Psoas muscle (tissue), 8 donors: ENCODE results near the gene N4BP2L2. TPM values are rescaled to one million over a fixed set of nuclear protein-coding genes. Genes with fewer than 3 reads are reported as not detected.

Source experiments
- ATAC-seq, 4 donors: fragments of 200-7000 bp; cut with Tn5 transposase; one replicate each; pipeline ENCODE4 v1.9.1; 2020; ENCODE audit warnings: moderate library complexity in 3 of 4, mild to moderate bottlenecking in 2 of 4
- DNase-seq, 2 donors: peaks; one replicate each; pipeline ENCODE4 v3.0.0-alpha.2; 2020
- H3K27ac ChIP-seq: fragments of 200-600 bp; one replicate; pipeline ENCODE4 v1.8.0; 2022
- H3K27me3 ChIP-seq, 3 donors: fragments of 200-600 bp in 1 of 3; one replicate each; pipeline versions ENCODE4 v1.6.1 to v1.8.0; 2013 to 2022; ENCODE audit warnings: low read length in 2 of 3, mild to moderate bottlenecking in 2 of 3, moderate library complexity in 1 of 3; ENCODE audit not compliant: insufficient read depth in 3 of 3
- H3K36me3 ChIP-seq, 2 donors: fragments of 200-600 bp in 1 of 2; one replicate each; pipeline versions ENCODE4 v1.6.1 to v1.8.0; 2013 to 2022; ENCODE audit warnings: low read depth in 1 of 2, mild to moderate bottlenecking in 1 of 2, moderate library complexity in 1 of 2; ENCODE audit not compliant: insufficient read depth in 1 of 2
- H3K4me1 ChIP-seq: fragments of 200-600 bp; one replicate; pipeline ENCODE4 v1.8.0; 2022
- H3K4me3 ChIP-seq: fragments of 200-600 bp; one replicate; pipeline ENCODE4 v1.8.0; 2022; ENCODE audit warnings: mild to moderate bottlenecking
- H3K9me3 ChIP-seq: fragments of 200-600 bp; one replicate; pipeline ENCODE4 v1.8.0; 2022
- WGBS, 3 donors: extraction: QIAGEN DNeasy Blood & Tissue Kit; methylation state at CpG; one replicate each; pipeline versions ENCODE4 v1.1.6 to v1.1.7; 2013; 5-methylcytosine and 5-hydroxymethylcytosine counted together
- intact Hi-C, 2 donors: fragments of 100-400 bp; cut with DNase I; formaldehyde crosslinking; loops; one replicate each; pipeline versions ENCODE4 v1.11.0 to v1.14.2; 2022
- polyA plus RNA-seq, 3 donors: library from polyadenylated mRNA; stranded (reverse); fragments of 200-250 nt; gene quantifications; one replicate each; pipeline ENCODE4 v1.2.3, GENCODE V29; 2013
- total RNA-seq, 4 donors: library from RNA; stranded (reverse); fragmentation: NEBNext Ultra II Directional in 2 of 4; extraction: Animal tissue kit (Norgen Biotek cat#: 25700) in 2 of 4; gene quantifications; one replicate each; pipeline versions ENCODE4 v1.2.1 to v1.2.4, GENCODE V29; 2021 to 2023
- TF ChIP-seq, protein P1 (sequence below): fragments of 200-600 bp; IDR thresholded peaks from one replicate; pipeline ENCODE4 v1.8.0; 2022; ENCODE audit warnings: antibody characterized with exemption
- donor health status: healthy with polysubstance abuse.
- donor health status: DM: no; HTN: no; CAD: no; lungs with moderate emphysema.
- donor health status: Bipolar disorder and iron deficiency.
- donor health status: healthy.
- donor health status: DM: yes; HTN: yes; CAD: no.
- donor health status: DM: no; HTN: no; CAD: no.
- donor health status: DM: no; HTN: no; CAD: no.
- donor health status: DM: yes; HTN: yes; CAD: no.

N4BP2L2 gene
- total and polyA plus RNA-seq, 7 donors: 23.6 to 153 (median 102) TPM

DNA sequence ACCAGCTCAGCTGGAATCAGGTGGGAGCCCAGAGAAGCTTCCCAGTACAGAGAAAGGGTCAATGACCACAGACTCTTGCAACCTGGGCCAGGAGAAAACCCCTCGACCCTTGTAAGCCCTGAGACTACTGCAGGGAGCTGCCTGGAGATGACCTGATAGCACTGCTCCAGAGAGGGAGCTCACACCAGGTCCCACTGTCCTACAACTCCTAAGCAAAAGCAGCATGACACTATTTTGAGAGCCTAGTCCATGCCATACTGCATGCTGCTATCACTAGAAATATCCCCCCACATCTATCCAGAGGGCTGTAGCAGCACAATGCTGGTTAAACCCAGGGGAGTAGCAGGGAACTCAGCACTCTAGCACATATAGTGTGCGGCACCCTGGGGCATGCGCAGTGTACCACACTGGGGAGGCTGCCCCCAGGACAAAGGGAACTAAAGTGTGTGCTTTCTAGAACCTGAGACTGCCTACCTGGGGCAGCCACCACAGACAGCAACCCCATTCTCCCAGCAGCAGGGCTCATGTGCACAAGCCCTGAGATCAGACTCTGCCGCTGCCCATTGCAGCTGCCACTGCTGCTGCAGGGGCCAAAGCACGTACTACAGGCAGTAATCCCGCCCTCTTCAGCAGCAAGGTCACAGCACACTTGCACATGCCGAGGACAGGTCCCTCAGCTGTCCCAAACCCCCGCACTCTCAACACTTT is 83.6 kb downstream of the N4BP2L2 start:
- 54 to 61% (median 56%) methylated on average over 8 of the region's 8 CpGs for WGBS, 3 donors
- intact Hi-C loops: no loop called here
- H3K9me3 ChIP-seq: peaks cover 20% of the 10 kb centered on the region
- TF ChIP-seq, protein P1, sequence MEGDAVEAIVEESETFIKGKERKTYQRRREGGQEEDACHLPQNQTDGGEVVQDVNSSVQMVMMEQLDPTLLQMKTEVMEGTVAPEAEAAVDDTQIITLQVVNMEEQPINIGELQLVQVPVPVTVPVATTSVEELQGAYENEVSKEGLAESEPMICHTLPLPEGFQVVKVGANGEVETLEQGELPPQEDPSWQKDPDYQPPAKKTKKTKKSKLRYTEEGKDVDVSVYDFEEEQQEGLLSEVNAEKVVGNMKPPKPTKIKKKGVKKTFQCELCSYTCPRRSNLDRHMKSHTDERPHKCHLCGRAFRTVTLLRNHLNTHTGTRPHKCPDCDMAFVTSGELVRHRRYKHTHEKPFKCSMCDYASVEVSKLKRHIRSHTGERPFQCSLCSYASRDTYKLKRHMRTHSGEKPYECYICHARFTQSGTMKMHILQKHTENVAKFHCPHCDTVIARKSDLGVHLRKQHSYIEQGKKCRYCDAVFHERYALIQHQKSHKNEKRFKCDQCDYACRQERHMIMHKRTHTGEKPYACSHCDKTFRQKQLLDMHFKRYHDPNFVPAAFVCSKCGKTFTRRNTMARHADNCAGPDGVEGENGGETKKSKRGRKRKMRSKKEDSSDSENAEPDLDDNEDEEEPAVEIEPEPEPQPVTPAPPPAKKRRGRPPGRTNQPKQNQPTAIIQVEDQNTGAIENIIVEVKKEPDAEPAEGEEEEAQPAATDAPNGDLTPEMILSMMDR: no peak
- DNase-seq (peak in 1 of 2 donors; percentile 71), ATAC-seq (peak; percentile 89 to 98 (median 92))
- peak overlapping the region; percentile 56 for H3K27ac ChIP-seq
- no peaks in the 10 kb centered on the region for H3K27me3 ChIP-seq
- peaks cover 0 to 4% of the 10 kb centered on the region in 2 donors for H3K36me3 ChIP-seq
- H3K4me1 ChIP-seq: peaks cover 8% of the 10 kb centered on the region
- no peak overlapping the region for H3K4me3 ChIP-seq

DNA sequence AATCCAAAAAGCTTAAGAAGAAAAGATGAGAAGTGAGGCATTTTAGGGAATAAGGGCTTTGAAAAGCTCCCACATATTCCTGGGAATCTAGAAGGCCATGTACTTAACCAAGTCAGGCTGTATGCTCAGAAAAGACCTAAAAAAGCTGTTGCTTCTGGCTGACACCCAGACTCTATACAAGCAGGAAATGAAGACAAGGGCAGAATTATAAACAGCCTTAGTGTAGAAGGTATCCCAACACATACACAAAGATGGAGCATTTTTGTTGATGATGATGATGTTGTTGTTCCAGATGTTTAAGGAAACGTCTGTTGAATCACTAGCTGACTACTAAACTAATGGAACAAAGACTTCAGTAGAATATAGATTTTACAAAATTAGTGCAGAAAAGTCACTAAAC is 84.6 kb downstream of the N4BP2L2 start:
- H3K36me3 ChIP-seq: peaks cover 0 to 4% of the 10 kb centered on the region in 2 donors
- H3K27ac ChIP-seq: no peak overlapping the region
- H3K4me1 ChIP-seq: peaks cover 8% of the 10 kb centered on the region
- WGBS, 3 donors: 46 to 70% (median 67%) methylated on average over 1 of the region's 1 CpG
- DNase-seq: no peak
- H3K27me3 ChIP-seq: no peaks in the 10 kb centered on the region
- peaks cover 20% of the 10 kb centered on the region for H3K9me3 ChIP-seq
- H3K4me3 ChIP-seq: no peak overlapping the region
- ATAC-seq: no peak
- intact Hi-C loops: no loop called here
- TF ChIP-seq, protein P1: no peak

DNA sequence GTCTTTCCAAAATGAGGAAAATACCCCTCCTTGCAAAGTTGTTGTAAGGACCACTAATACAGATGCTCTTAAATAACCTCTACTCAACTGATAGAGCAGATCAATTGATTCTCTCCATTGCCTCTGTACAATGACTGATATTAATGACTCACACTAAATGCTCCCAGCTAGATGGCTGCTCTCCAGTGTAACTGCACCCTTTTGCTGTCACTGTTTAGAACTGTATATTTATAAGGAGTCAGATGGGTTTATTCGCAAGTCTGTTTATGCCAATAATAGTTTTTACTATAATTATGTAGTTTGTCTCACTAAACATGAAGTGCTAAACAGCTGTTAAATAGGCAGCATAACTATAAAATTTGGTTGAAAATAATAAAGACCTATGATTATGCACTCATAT is 89.6 kb downstream of the N4BP2L2 start:
- no peaks in the 10 kb centered on the region for H3K9me3 ChIP-seq
- H3K4me1 ChIP-seq: peaks cover 4% of the 10 kb centered on the region
- 47 to 82% (median 50%) methylated on average over 1 of the region's 1 CpG for WGBS, 3 donors
- peaks cover 5 to 21% of the 10 kb centered on the region in 2 donors for H3K36me3 ChIP-seq
- H3K27ac ChIP-seq: no peak overlapping the region
- intact Hi-C loops: no loop called here
- H3K4me3 ChIP-seq: no peak overlapping the region
- no peaks in the 10 kb centered on the region for H3K27me3 ChIP-seq
- ATAC-seq: no peak
- DNase-seq: no peak
- TF ChIP-seq, protein P1: no peak

DNA sequence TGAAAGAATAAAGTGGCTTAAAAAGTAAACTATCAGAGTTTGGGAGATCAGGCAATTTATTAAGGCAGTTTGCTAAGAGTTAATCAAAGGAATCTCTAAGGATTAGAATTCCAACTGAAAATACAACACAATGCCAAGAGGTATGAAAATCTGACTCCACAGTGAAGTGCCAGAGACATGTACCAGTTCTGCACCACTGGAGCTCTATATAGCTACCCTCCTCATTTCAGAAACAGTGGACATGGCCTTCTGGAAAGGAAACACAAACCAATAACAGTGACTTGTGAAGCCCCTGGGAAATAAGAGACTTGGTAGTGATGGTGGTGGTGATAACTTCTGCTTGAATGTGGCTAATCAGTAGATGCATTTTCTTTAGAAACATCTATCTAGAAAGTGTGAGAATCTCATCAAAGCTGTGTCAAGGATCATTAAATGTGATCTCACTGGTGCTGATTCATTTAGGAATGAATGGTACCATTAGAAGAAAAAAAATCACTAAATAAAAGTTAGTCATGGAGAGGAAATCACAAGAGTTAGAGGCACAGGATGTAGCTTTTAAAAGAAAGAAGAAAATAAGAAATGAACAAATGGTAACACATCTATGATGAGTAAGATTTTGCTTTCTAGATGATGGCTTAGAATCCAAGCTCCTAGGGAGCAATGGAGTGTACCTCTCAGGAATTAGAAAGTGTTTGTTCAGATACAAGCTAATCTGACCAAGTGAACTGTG is 90.5 kb downstream of the N4BP2L2 start:
- TF ChIP-seq, protein P1: no peak
- Histone ChIP-seq H3K9me3 (no peaks in the 10 kb centered on the region), H3K36me3 (peaks cover 5 to 29% of the 10 kb centered on the region in 2 donors), H3K4me1 (peaks cover 4% of the 10 kb centered on the region), H3K4me3 (no peak overlapping the region), H3K27ac (no peak overlapping the region), H3K27me3 (no peaks in the 10 kb centered on the region)
- DNase-seq (no peak), ATAC-seq (no peak)
- intact Hi-C loops: no loop called here
